ENCODE data around the gene SCGB1D2.

DNA sequence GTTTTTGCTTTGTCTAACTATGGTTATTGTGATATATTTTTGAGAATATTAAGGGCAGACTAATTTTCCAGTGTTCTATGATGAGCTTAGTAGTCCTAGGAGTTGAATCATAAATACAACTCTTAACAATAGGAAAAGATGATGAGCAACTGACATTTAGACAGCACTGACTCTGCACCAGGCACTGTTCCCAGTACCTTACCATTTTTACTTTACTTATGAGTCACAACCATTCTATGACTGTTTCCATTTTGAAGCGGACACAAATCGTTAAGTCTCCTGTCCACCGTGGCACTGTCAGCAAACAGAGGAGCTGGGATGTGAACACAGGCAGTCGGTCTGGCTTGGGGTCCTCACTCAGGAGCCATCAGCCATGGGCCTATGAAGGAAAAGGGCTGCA lies 24.5 kb downstream of the SCGB1D2 start:
- TF ChIP-seq ZFX (IDR thresholded peaks at IDR 0.05; ENCODE audit: borderline replicate concordance) = no peak
- TF ChIP-seq, protein P1, sequence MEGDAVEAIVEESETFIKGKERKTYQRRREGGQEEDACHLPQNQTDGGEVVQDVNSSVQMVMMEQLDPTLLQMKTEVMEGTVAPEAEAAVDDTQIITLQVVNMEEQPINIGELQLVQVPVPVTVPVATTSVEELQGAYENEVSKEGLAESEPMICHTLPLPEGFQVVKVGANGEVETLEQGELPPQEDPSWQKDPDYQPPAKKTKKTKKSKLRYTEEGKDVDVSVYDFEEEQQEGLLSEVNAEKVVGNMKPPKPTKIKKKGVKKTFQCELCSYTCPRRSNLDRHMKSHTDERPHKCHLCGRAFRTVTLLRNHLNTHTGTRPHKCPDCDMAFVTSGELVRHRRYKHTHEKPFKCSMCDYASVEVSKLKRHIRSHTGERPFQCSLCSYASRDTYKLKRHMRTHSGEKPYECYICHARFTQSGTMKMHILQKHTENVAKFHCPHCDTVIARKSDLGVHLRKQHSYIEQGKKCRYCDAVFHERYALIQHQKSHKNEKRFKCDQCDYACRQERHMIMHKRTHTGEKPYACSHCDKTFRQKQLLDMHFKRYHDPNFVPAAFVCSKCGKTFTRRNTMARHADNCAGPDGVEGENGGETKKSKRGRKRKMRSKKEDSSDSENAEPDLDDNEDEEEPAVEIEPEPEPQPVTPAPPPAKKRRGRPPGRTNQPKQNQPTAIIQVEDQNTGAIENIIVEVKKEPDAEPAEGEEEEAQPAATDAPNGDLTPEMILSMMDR (IDR thresholded peaks at IDR 0.05) = no peak
